ENCODE data around the gene RPP25. TPM values are rescaled to one million over a fixed set of nuclear protein-coding genes. Genes with fewer than 3 reads are reported as not detected.

RPP25 gene
- total RNA-seq, 1 experiment from 2014 or later = not detected

- no peaks in the 10 kb centered on the region for H3K36me3 Mint-ChIP-seq (ENCODE audit: insufficient read depth, unreplicated experiment)
- no peak overlapping the region for H3K4me3 Mint-ChIP-seq (ENCODE audit: unreplicated experiment)
- no peaks in the 10 kb centered on the region for H3K27me3 Mint-ChIP-seq (ENCODE audit: insufficient read depth, unreplicated experiment)
- peak; percentile 39 for DNase-seq (ENCODE audit: unreplicated experiment)
- peaks cover 8% of the 10 kb centered on the region for H3K4me1 Mint-ChIP-seq (ENCODE audit: insufficient read depth, unreplicated experiment)
- no peaks in the 10 kb centered on the region for H3K9me3 Mint-ChIP-seq (ENCODE audit: unreplicated experiment)
- ChIA-PET POLR2A (no interaction called here), CTCF (no interaction called here)
- no TSS peak for BruUV-seq (replicated peaks)
- TF ChIP-seq CTCF (IDR thresholded peaks at IDR 0.05; ENCODE audit: unreplicated experiment) = no peak
- no peak overlapping the region for H3K27ac Mint-ChIP-seq (ENCODE audit: low read depth, unreplicated experiment)
- intact Hi-C loops (cut with micrococcal nuclease) = no loop called here
Measured at GRCh38 chr15:74964794-74965193, 8.2 kb upstream of the RPP25 start.

GRCh38 chr15:74963213-74963612, 6.6 kb upstream of the RPP25 start:
- POLR2A ChIA-PET = no interaction called here
- Mint-ChIP-seq H3K27ac (ENCODE audit: low read depth, unreplicated experiment) (no peak overlapping the region), H3K36me3 (ENCODE audit: insufficient read depth, unreplicated experiment) (no peaks in the 10 kb centered on the region), H3K4me3 (ENCODE audit: unreplicated experiment) (no peak overlapping the region), H3K27me3 (ENCODE audit: insufficient read depth, unreplicated experiment) (no peaks in the 10 kb centered on the region), H3K9me3 (ENCODE audit: unreplicated experiment) (no peaks in the 10 kb centered on the region), H3K4me1 (ENCODE audit: insufficient read depth, unreplicated experiment) (peaks cover 8% of the 10 kb centered on the region)
- BruUV-seq (replicated peaks) = no TSS peak
- DNase-seq (ENCODE audit: unreplicated experiment) = no peak
- CTCF ChIA-PET = interaction anchor here (0.6 to 1.4 kb wide), 4 partner anchors 12 to 163 kb away, joined by 3 to 5 read pairs (median 4); no protein-coding TSS in a partner anchor
- no peak for TF ChIP-seq CTCF (IDR thresholded peaks at IDR 0.05; ENCODE audit: unreplicated experiment)
- intact Hi-C loops (cut with micrococcal nuclease) = no loop called here

GRCh38 chr15:74962671-74963070, 6.1 kb upstream of the RPP25 start:
- ChIA-PET POLR2A (no interaction called here), CTCF (interaction anchor here (0.6 to 1.4 kb wide), 4 partner anchors 10 to 162 kb away, joined by 3 to 5 read pairs (median 4); no protein-coding TSS in a partner anchor)
- Mint-ChIP-seq H3K4me1 (ENCODE audit: insufficient read depth, unreplicated experiment) (peaks cover 8% of the 10 kb centered on the region), H3K36me3 (ENCODE audit: insufficient read depth, unreplicated experiment) (no peaks in the 10 kb centered on the region), H3K9me3 (ENCODE audit: unreplicated experiment) (no peaks in the 10 kb centered on the region), H3K4me3 (ENCODE audit: unreplicated experiment) (no peak overlapping the region), H3K27ac (ENCODE audit: low read depth, unreplicated experiment) (no peak overlapping the region), H3K27me3 (ENCODE audit: insufficient read depth, unreplicated experiment) (no peaks in the 10 kb centered on the region)
- intact Hi-C loops (cut with micrococcal nuclease) = no loop called here
- no TSS peak for BruUV-seq (replicated peaks)
- TF ChIP-seq CTCF (IDR thresholded peaks at IDR 0.05; ENCODE audit: unreplicated experiment) = no peak
- no peak for DNase-seq (ENCODE audit: unreplicated experiment)

- TF ChIP-seq CTCF (IDR thresholded peaks at IDR 0.05; ENCODE audit: unreplicated experiment) = no peak
- ChIA-PET POLR2A (interaction anchor here (0.8 kb wide), 1 partner anchor 72 kb away, joined by 3 read pairs; no protein-coding TSS in a partner anchor), CTCF (interaction anchor here (0.6 kb wide), 1 partner anchor 10 kb away, joined by 3 read pairs; no protein-coding TSS in a partner anchor)
- no peak overlapping the region for H3K4me3 Mint-ChIP-seq (ENCODE audit: unreplicated experiment)
- DNase-seq (ENCODE audit: unreplicated experiment) = no peak
- peaks cover 8% of the 10 kb centered on the region for H3K4me1 Mint-ChIP-seq (ENCODE audit: insufficient read depth, unreplicated experiment)
- no peaks in the 10 kb centered on the region for H3K9me3 Mint-ChIP-seq (ENCODE audit: unreplicated experiment)
- no TSS peak for BruUV-seq (replicated peaks)
- no peaks in the 10 kb centered on the region for H3K36me3 Mint-ChIP-seq (ENCODE audit: insufficient read depth, unreplicated experiment)
- intact Hi-C loops (cut with micrococcal nuclease) = no loop called here
- H3K27ac Mint-ChIP-seq (ENCODE audit: low read depth, unreplicated experiment) = no peak overlapping the region
- no peaks in the 10 kb centered on the region for H3K27me3 Mint-ChIP-seq (ENCODE audit: insufficient read depth, unreplicated experiment)
Measured at GRCh38 chr15:74962219-74962618, 5.6 kb upstream of the RPP25 start.

Measured in MCF 10A (cell line).